Uterus (tissue), 4 donors: Measurements from ENCODE around the gene THSD4. TPM values are rescaled to one million over a fixed set of nuclear protein-coding genes. Genes with fewer than 3 reads are reported as not detected.

Experiments used
- DNase-seq, 2 donors: peaks; one replicate each; pipeline ENCODE4 v3.0.0-alpha.2; 2019 to 2020
- H3K27ac ChIP-seq, 2 donors: fragments of 200-600 bp; sonication (generic); 1 replicate in 1 of 2; 2 replicates in 1 of 2; pipeline ENCODE4 v1.5.1; 2016 to 2018
- H3K27me3 ChIP-seq, 2 donors: fragments of 200-600 bp; sonication (generic); one replicate each; pipeline ENCODE4 v1.5.1; 2018 to 2019; ENCODE audit warnings: control low read depth in 1 of 2
- H3K36me3 ChIP-seq, 2 donors: fragments of 200-600 bp; sonication (generic); one replicate each; pipeline ENCODE4 v1.5.1; 2019; ENCODE audit warnings: control low read depth in 1 of 2
- H3K4me1 ChIP-seq, 2 donors: fragments of 200-600 bp; sonication (generic); one replicate each; pipeline ENCODE4 v1.5.1; 2018 to 2019; ENCODE audit warnings: control low read depth in 1 of 2
- H3K4me3 ChIP-seq, 2 donors: fragments of 200-600 bp; sonication (generic); 1 replicate in 1 of 2; 2 replicates in 1 of 2; pipeline ENCODE4 v1.5.1; 2018 to 2019; ENCODE audit warnings: mild to moderate bottlenecking in 1 of 2
- H3K9me3 ChIP-seq, 2 donors: fragments of 200-600 bp; sonication (generic); one replicate each; pipeline ENCODE4 v1.5.1; 2019; ENCODE audit warnings: control low read depth in 1 of 2
- CTCF ChIP-seq, 4 experiments: fragments of 200-600 bp in 2 of 4; fragments of 450-650 bp in 2 of 4; sonication (generic) in 2 of 4; IDR thresholded peaks; one replicate each; pipeline ENCODE4 v1.5.1; 2016 to 2019; ENCODE audit warnings: antibody characterized with exemption in 4 of 4, mild to moderate bottlenecking in 2 of 4, moderate library complexity in 1 of 4
- POLR2A ChIP-seq, 2 donors: fragments of 450-650 bp; IDR thresholded peaks; one replicate each; pipeline ENCODE4 v1.6.1; 2016; ENCODE audit warnings: antibody characterized with exemption in 2 of 2, mild to moderate bottlenecking in 1 of 2, moderate library complexity in 1 of 2
- intact Hi-C: fragments of 100-400 bp; cut with DNase I; formaldehyde crosslinking; loops from one replicate; pipeline ENCODE4 v1.15.1; 2023; ENCODE audit warnings: low total_unique reads
- total RNA-seq, 4 donors: library from RNA; depleted of rRNA in 3 of 4; stranded (reverse); fragments of >200 nt in 3 of 4; gene quantifications; one replicate each; pipeline versions ENCODE4 v1.1.0 to v1.2.4, GENCODE V29; 2014 to 2023
- donor health status: DM: yes; HTN: yes; CAD: no.

THSD4 gene
- total RNA-seq, 4 donors from 2014 or later = 7.1 to 144 (median 35.4) TPM

GRCh38 chr15:71105444-71105843 is 9.8 kb upstream of the THSD4 start:
- H3K36me3 ChIP-seq = no peaks in the 10 kb centered on the region
- no peak overlapping the region for H3K4me3 ChIP-seq
- H3K27ac ChIP-seq = no peak overlapping the region
- H3K27me3 ChIP-seq = no peaks in the 10 kb centered on the region
- no peak for TF ChIP-seq CTCF (IDR thresholded peaks at IDR 0.05)
- TF ChIP-seq POLR2A (IDR thresholded peaks at IDR 0.05) = no peak
- no peak for DNase-seq
- intact Hi-C loops = no loop called here
- H3K9me3 ChIP-seq = no peaks in the 10 kb centered on the region
- H3K4me1 ChIP-seq = no peaks in the 10 kb centered on the region

GRCh38 chr15:71106802-71107500 is 8.3 kb upstream of the THSD4 start:
- intact Hi-C loops = no loop called here
- H3K27me3 ChIP-seq = no peaks in the 10 kb centered on the region
- H3K9me3 ChIP-seq = no peaks in the 10 kb centered on the region
- no peaks in the 10 kb centered on the region for H3K4me1 ChIP-seq
- no peak overlapping the region for H3K4me3 ChIP-seq
- no peaks in the 10 kb centered on the region for H3K36me3 ChIP-seq
- no peak for TF ChIP-seq POLR2A (IDR thresholded peaks at IDR 0.05)
- TF ChIP-seq CTCF (IDR thresholded peaks at IDR 0.05) = no peak
- no peak for DNase-seq
- no peak overlapping the region for H3K27ac ChIP-seq

GRCh38 chr15:71107501-71107815 is 7.8 kb upstream of the THSD4 start:
- Histone ChIP-seq H3K4me1 (no peaks in the 10 kb centered on the region), H3K36me3 (no peaks in the 10 kb centered on the region), H3K27me3 (no peaks in the 10 kb centered on the region), H3K9me3 (no peaks in the 10 kb centered on the region), H3K4me3 (no peak overlapping the region), H3K27ac (no peak overlapping the region)
- TF ChIP-seq CTCF (IDR thresholded peaks at IDR 0.05) = no peak
- DNase-seq = no peak
- intact Hi-C loops = no loop called here

GRCh38 chr15:71109130-71109529 is 6.1 kb upstream of the THSD4 start:
- no peak for DNase-seq
- intact Hi-C loops = no loop called here
- no peak overlapping the region for H3K27ac ChIP-seq
- H3K4me3 ChIP-seq = no peak overlapping the region
- no peak for TF ChIP-seq POLR2A (IDR thresholded peaks at IDR 0.05)
- peak in 1 of 4 experiments; percentile 15 for TF ChIP-seq CTCF (IDR thresholded peaks at IDR 0.05)
- no peaks in the 10 kb centered on the region for H3K36me3 ChIP-seq
- H3K4me1 ChIP-seq = no peaks in the 10 kb centered on the region
- H3K27me3 ChIP-seq = no peaks in the 10 kb centered on the region
- H3K9me3 ChIP-seq = no peaks in the 10 kb centered on the region

- Histone ChIP-seq H3K27me3 (no peaks in the 10 kb centered on the region), H3K4me1 (no peaks in the 10 kb centered on the region), H3K36me3 (no peaks in the 10 kb centered on the region), H3K9me3 (no peaks in the 10 kb centered on the region), H3K4me3 (no peak overlapping the region), H3K27ac (no peak overlapping the region)
- TF ChIP-seq POLR2A (IDR thresholded peaks at IDR 0.05) (no peak), CTCF (IDR thresholded peaks at IDR 0.05) (no peak)
- DNase-seq = no peak
- intact Hi-C loops = loop anchor here (5.0 kb wide), 1 partner anchor 332 kb away; no protein-coding TSS in a partner anchor
Measured at GRCh38 chr15:71109905-71110304, 5.4 kb upstream of the THSD4 start.
